AG04450 (cell line): ENCODE data around the gene VPREB1. TPM values are rescaled to one million over a fixed set of nuclear protein-coding genes. Genes with fewer than 3 reads are reported as not detected.

Experiments used
- CTCF ChIA-PET: fragments of 300-600, 350-600 bp; formaldehyde crosslinking; extraction: SDS; loops from one replicate; lab custom pipeline; 2022; ENCODE audit warnings: antibody characterized with exemption, inconsistent platforms; lab: Charles Lee
- POLR2A ChIA-PET: fragments of 350-600 bp; formaldehyde crosslinking; extraction: SDS; loops from one replicate; lab custom pipeline; 2021; ENCODE audit warnings: antibody characterized with exemption, inconsistent platforms; lab: Yijun Ruan, JAX
- DNase-seq: peaks from one replicate; pipeline ENCODE4 v3.0.0-alpha.2; 2011; ENCODE audit warnings: low read depth, low spot score
- H3K27ac ChIP-seq: one replicate; pipeline ENCODE4 v1.5.1; 2012; ENCODE audit warnings: low read depth, low read length, control low read depth
- H3K27me3 ChIP-seq: one replicate; pipeline ENCODE4 v1.6.0; 2012; ENCODE audit warnings: low read length; ENCODE audit not compliant: control insufficient read depth, insufficient read depth
- H3K4me3 ChIP-seq: 2 replicates; pipeline ENCODE4 v1.5.1; 2011; ENCODE audit warnings: mild to moderate bottlenecking, low read depth, low read length, control low read depth
- H3K9me3 ChIP-seq: 2 replicates; pipeline ENCODE4 v1.5.1; 2012; ENCODE audit warnings: low read length; ENCODE audit not compliant: control insufficient read depth, insufficient read depth
- polyA plus RNA-seq: library from polyadenylated mRNA; depleted of rRNA; stranded (reverse); fragments of >200 nt; gene quantifications from 2 replicates; pipeline ENCODE4 v1.2.3, GENCODE V29; 2011
- TF ChIP-seq, protein P1 (sequence below): IDR thresholded peaks from 2 replicates; pipeline ENCODE4 v1.5.1; 2011; ENCODE audit warnings: low read depth, low read length, control low read depth, inconsistent platforms

Gene VPREB1
- polyA plus RNA-seq, 1 experiment = not detected

DNA sequence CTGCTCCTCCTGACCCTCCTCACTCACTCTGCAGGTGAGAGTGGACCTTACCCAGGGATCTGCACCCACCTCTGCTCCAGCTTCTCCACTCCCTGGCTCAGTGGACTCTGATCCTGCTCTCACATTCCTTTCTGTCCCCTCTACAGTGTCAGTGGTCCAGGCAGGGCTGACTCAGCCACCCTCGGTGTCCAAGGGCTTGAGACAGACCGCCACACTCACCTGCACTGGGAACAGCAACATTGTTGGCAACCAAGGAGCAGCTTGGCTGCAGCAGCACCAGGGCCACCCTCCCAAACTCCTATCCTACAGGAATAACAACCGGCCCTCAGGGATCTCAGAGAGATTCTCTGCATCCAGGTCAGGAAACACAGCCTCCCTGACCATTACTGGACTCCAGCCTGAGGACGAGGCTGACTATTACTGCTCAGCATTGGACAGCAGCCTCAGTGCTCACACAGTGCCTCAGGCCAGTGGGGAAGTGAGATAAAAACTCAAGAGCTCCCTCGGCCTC is 29.7 kb upstream of the VPREB1 start:
- POLR2A ChIA-PET = no interaction called here
- CTCF ChIA-PET = interaction anchor here (1.8 to 3.0 kb wide), 3 partner anchors 13 to 107 kb away, joined by 6 to 17 read pairs (median 7); no protein-coding TSS in a partner anchor
- TF ChIP-seq, protein P1, sequence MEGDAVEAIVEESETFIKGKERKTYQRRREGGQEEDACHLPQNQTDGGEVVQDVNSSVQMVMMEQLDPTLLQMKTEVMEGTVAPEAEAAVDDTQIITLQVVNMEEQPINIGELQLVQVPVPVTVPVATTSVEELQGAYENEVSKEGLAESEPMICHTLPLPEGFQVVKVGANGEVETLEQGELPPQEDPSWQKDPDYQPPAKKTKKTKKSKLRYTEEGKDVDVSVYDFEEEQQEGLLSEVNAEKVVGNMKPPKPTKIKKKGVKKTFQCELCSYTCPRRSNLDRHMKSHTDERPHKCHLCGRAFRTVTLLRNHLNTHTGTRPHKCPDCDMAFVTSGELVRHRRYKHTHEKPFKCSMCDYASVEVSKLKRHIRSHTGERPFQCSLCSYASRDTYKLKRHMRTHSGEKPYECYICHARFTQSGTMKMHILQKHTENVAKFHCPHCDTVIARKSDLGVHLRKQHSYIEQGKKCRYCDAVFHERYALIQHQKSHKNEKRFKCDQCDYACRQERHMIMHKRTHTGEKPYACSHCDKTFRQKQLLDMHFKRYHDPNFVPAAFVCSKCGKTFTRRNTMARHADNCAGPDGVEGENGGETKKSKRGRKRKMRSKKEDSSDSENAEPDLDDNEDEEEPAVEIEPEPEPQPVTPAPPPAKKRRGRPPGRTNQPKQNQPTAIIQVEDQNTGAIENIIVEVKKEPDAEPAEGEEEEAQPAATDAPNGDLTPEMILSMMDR = no peak
- Histone ChIP-seq H3K27me3 (peaks cover 13% of the 10 kb centered on the region), H3K4me3 (no peak overlapping the region), H3K27ac (no peak overlapping the region), H3K9me3 (no peaks in the 10 kb centered on the region)
- no peak for DNase-seq

- ChIA-PET POLR2A (no interaction called here), CTCF (interaction anchor here (1.1 kb wide), 1 partner anchor 15 kb away, joined by 3 read pairs; no protein-coding TSS in a partner anchor)
- TF ChIP-seq, protein P1 = no peak
- Histone ChIP-seq H3K9me3 (no peaks in the 10 kb centered on the region), H3K27ac (no peak overlapping the region), H3K27me3 (peaks cover 13% of the 10 kb centered on the region), H3K4me3 (no peak overlapping the region)
- no peak for DNase-seq
Observed at GRCh38 chr22:22215659-22216449, 28.7 kb upstream of the VPREB1 start.

- peaks cover 13% of the 10 kb centered on the region for H3K27me3 ChIP-seq
- POLR2A ChIA-PET = no interaction called here
- CTCF ChIA-PET = interaction anchor here (1.1 kb wide), 1 partner anchor 16 kb away, joined by 3 read pairs; no protein-coding TSS in a partner anchor
- H3K27ac ChIP-seq = no peak overlapping the region
- TF ChIP-seq, protein P1 = no peak
- no peak overlapping the region for H3K4me3 ChIP-seq
- H3K9me3 ChIP-seq = no peaks in the 10 kb centered on the region
- DNase-seq = no peak
Observed at GRCh38 chr22:22216450-22216959, 28.1 kb upstream of the VPREB1 start.

DNA sequence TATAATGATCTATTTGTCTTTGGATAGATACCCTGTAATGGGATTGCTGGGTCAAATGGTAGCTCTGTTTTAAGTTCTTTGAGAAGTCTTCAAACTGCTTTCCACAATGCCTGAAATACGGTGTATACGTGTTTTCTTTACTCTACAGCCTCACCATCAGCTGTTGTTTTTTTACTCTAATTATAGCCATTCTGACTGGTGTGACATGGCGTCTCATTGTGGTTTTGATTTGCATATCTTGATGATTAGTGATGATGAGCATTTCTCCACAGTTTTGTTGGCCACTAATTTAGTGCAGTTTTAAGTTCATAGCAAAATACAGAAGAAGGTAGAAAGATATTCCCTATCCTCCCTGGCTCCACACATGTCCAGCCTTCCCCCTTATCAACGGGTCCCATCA is 26.3 kb upstream of the VPREB1 start:
- no peak overlapping the region for H3K27ac ChIP-seq
- no peaks in the 10 kb centered on the region for H3K9me3 ChIP-seq
- TF ChIP-seq, protein P1 = no peak
- POLR2A ChIA-PET = no interaction called here
- no peak for DNase-seq
- H3K27me3 ChIP-seq = peaks cover 13% of the 10 kb centered on the region
- CTCF ChIA-PET = interaction anchor here (0.6 kb wide), 1 partner anchor 231 kb away, joined by 3 read pairs; no protein-coding TSS in a partner anchor
- H3K4me3 ChIP-seq = no peak overlapping the region
